Colonic mucosa (tissue), 4 donors: Measurements from ENCODE around the gene CFAP206. TPM values are rescaled to one million over a fixed set of nuclear protein-coding genes. Genes with fewer than 3 reads are reported as not detected.

Experiments used
- DNase-seq: peaks from one replicate; pipeline ENCODE4 v3.0.0-alpha.2; 2020
- H3K27ac ChIP-seq: fragments of 200-600 bp; one replicate; pipeline ENCODE4 v1.8.0; 2021
- H3K27me3 ChIP-seq: fragments of 200-600 bp; one replicate; pipeline ENCODE4 v1.8.0; 2021
- H3K36me3 ChIP-seq: fragments of 200-600 bp; one replicate; pipeline ENCODE4 v1.8.0; 2021
- H3K4me1 ChIP-seq: fragments of 200-600 bp; one replicate; pipeline ENCODE4 v1.8.0; 2021; ENCODE audit warnings: mild to moderate bottlenecking
- H3K4me3 ChIP-seq: fragments of 200-600 bp; one replicate; pipeline ENCODE4 v1.8.0; 2021
- H3K9ac ChIP-seq, 2 donors: one replicate each; pipeline ENCODE4 v1.7.0; 2013; ENCODE audit warnings: control low read depth in 2 of 2, low read depth in 2 of 2, low read length in 2 of 2
- H3K9me3 ChIP-seq: fragments of 200-600 bp; one replicate; pipeline ENCODE4 v1.8.0; 2021
- CTCF ChIP-seq: fragments of 200-600 bp; IDR thresholded peaks from one replicate; pipeline ENCODE4 v1.8.0; 2022; ENCODE audit warnings: antibody characterized with exemption, mild to moderate bottlenecking
- intact Hi-C: fragments of 100-400 bp; cut with DNase I; formaldehyde crosslinking; loops from one replicate; pipeline ENCODE4 v1.14.1; 2022
- total RNA-seq, 2 donors: library from RNA; stranded (reverse); fragmentation: NEBNext Ultra II Directional in 1 of 2; extraction: Animal tissue kit (Norgen Biotek cat#: 25700) in 1 of 2; gene quantifications; one replicate each; pipeline ENCODE4 v1.2.1, GENCODE V29; 2021
- donor health status: healthy.
- donor health status: DM: no; HTN: no; CAD: no.
- donor health status: DM: no; HTN: no; CAD: no.

The CFAP206 gene
- total RNA-seq, 2 donors from 2014 or later: 0.20 TPM; not detected in 1

GRCh38 chr6:87501809-87502572 is 94.2 kb downstream of the CFAP206 start:
- no peaks in the 10 kb centered on the region for H3K4me1 ChIP-seq
- no peaks in the 10 kb centered on the region for H3K36me3 ChIP-seq
- no peak for TF ChIP-seq CTCF
- H3K4me3 ChIP-seq: no peak overlapping the region
- H3K27ac ChIP-seq: no peak overlapping the region
- H3K9me3 ChIP-seq: no peaks in the 10 kb centered on the region
- no peak for DNase-seq
- intact Hi-C loops: no loop called here
- H3K9ac ChIP-seq: no peak overlapping the region
- H3K27me3 ChIP-seq: no peaks in the 10 kb centered on the region

GRCh38 chr6:87504441-87504840 is 96.7 kb downstream of the CFAP206 start:
- H3K9ac ChIP-seq: no peak overlapping the region
- H3K4me3 ChIP-seq: no peak overlapping the region
- H3K27me3 ChIP-seq: no peaks in the 10 kb centered on the region
- intact Hi-C loops: no loop called here
- H3K36me3 ChIP-seq: no peaks in the 10 kb centered on the region
- H3K4me1 ChIP-seq: no peaks in the 10 kb centered on the region
- H3K9me3 ChIP-seq: no peaks in the 10 kb centered on the region
- TF ChIP-seq CTCF: no peak
- no peak overlapping the region for H3K27ac ChIP-seq
- no peak for DNase-seq

Other genes with a start within 250 kb of the CFAP206 start
- gene SMIM8, start 85.4 kb upstream of the CFAP206 start, total RNA-seq: 1 to 10 TPM; 8.9 to 9.4 TPM
- under 1 TPM in 1 of 2 donors, not detected in 1; 0.50 TPM for gene GJB7, start 78.7 kb upstream of the CFAP206 start, total RNA-seq
- 1 to 10 TPM; 1.1 to 1.7 TPM for gene C6orf163, start 63.2 kb upstream of the CFAP206 start, total RNA-seq
- 10 to 100 TPM; 38.0 to 55.3 TPM for gene SLC35A1, start 65.0 kb downstream of the CFAP206 start, total RNA-seq
- gene RARS2, start 182.0 kb downstream of the CFAP206 start, total RNA-seq: 10 to 100 TPM; 24.7 to 28.2 TPM
- gene ORC3, start 182.2 kb downstream of the CFAP206 start, total RNA-seq: 10 to 100 TPM; 14.0 to 16.4 TPM